Muscle layer of duodenum (tissue), 2 donors: ENCODE measurements around the gene CBLIF.
"Not testable (repeated sequence)": the region's sequence is repeated elsewhere in the genome, so short reads cannot be mapped to it uniquely, and the experiment has no call there.

Source experiments
- H3K27ac ChIP-seq: one replicate; pipeline ENCODE4 v1.7.0; 2013; ENCODE audit warnings: mild to moderate bottlenecking, low read length
- H3K27me3 ChIP-seq: one replicate; pipeline ENCODE4 v1.7.0; 2013; ENCODE audit warnings: low read depth, mild to moderate bottlenecking, control low read depth, low read length
- H3K36me3 ChIP-seq, 2 donors: one replicate each; pipeline ENCODE4 v1.7.0; 2013; ENCODE audit warnings: low read length in 2 of 2, control low read depth in 1 of 2, mild to moderate bottlenecking in 1 of 2; ENCODE audit not compliant: insufficient read depth in 2 of 2, control insufficient read depth in 1 of 2
- H3K4me1 ChIP-seq, 2 donors: one replicate each; pipeline ENCODE4 v1.7.0; 2013; ENCODE audit warnings: low read length in 2 of 2, mild to moderate bottlenecking in 2 of 2, control low read depth in 1 of 2, moderate library complexity in 1 of 2; ENCODE audit not compliant: insufficient read depth in 2 of 2, control insufficient read depth in 1 of 2
- H3K4me3 ChIP-seq, 2 donors: one replicate each; pipeline ENCODE4 v1.7.0; 2013; ENCODE audit warnings: low read length in 2 of 2, low read depth in 1 of 2, mild to moderate bottlenecking in 1 of 2
- H3K9me3 ChIP-seq, 2 donors: one replicate each; pipeline ENCODE4 v1.7.0; 2013; ENCODE audit warnings: low read length in 2 of 2, control low read depth in 1 of 2, mild to moderate bottlenecking in 1 of 2; ENCODE audit not compliant: control insufficient read depth in 1 of 2
- donor health status: healthy.

CBLIF gene

GRCh38 chr11:59846556-59846955 is 1.3 kb upstream of the CBLIF start:
- Histone ChIP-seq H3K4me3 (no peak overlapping the region), H3K27ac (no peak overlapping the region), H3K9me3 (no peaks in the 10 kb centered on the region), H3K36me3 (no peaks in the 10 kb centered on the region), H3K4me1 (no peaks in the 10 kb centered on the region), H3K27me3 (no peaks in the 10 kb centered on the region)

GRCh38 chr11:59842316-59842715 is 3.0 kb downstream of the CBLIF start:
- Histone ChIP-seq H3K36me3 (no peaks in the 10 kb centered on the region), H3K27ac (no peak overlapping the region), H3K9me3 (no peaks in the 10 kb centered on the region), H3K4me1 (no peaks in the 10 kb centered on the region), H3K4me3 (no peak overlapping the region), H3K27me3 (no peaks in the 10 kb centered on the region)

GRCh38 chr11:59841514-59841913 is 3.8 kb downstream of the CBLIF start:
- Histone ChIP-seq H3K36me3 (no peaks in the 10 kb centered on the region), H3K27me3 (no peaks in the 10 kb centered on the region), H3K4me3 (no peak overlapping the region), H3K4me1 (no peaks in the 10 kb centered on the region), H3K27ac (no peak overlapping the region), H3K9me3 (no peaks in the 10 kb centered on the region)

- Histone ChIP-seq H3K36me3 (no peaks in the 10 kb centered on the region), H3K9me3 (no peaks in the 10 kb centered on the region), H3K4me1 (no peaks in the 10 kb centered on the region), H3K27ac (no peak overlapping the region), H3K4me3 (no peak overlapping the region), H3K27me3 (no peaks in the 10 kb centered on the region)
These were observed 5.7 kb downstream of the CBLIF start for GRCh38 chr11:59839615-59840014.

GRCh38 chr11:59833602-59834001 is 11.7 kb downstream of the CBLIF start:
- Histone ChIP-seq H3K36me3 (no peaks in the 10 kb centered on the region), H3K9me3 (no peaks in the 10 kb centered on the region), H3K4me3 (no peak overlapping the region), H3K4me1 (no peaks in the 10 kb centered on the region), H3K27ac (no peak overlapping the region), H3K27me3 (no peaks in the 10 kb centered on the region)

- no peak overlapping the region for H3K4me3 ChIP-seq
- H3K36me3 ChIP-seq, result no peaks in the 10 kb centered on the region
- H3K27me3 ChIP-seq, result no peaks in the 10 kb centered on the region
- no peaks in the 10 kb centered on the region for H3K9me3 ChIP-seq
- H3K27ac ChIP-seq, result no peak overlapping the region
- no peaks in the 10 kb centered on the region for H3K4me1 ChIP-seq
These were observed 15.9 kb downstream of the CBLIF start for GRCh38 chr11:59829358-59829757.

- no peaks in the 10 kb centered on the region for H3K36me3 ChIP-seq
- H3K27me3 ChIP-seq, result no peaks in the 10 kb centered on the region
- H3K4me1 ChIP-seq, result peaks cover 5 to 8% of the 10 kb centered on the region in 2 donors
- no peaks in the 10 kb centered on the region for H3K9me3 ChIP-seq
- H3K27ac ChIP-seq, result no peak overlapping the region
- H3K4me3 ChIP-seq, result peak overlapping the region in 1 of 2 donors; percentile 12
These were observed 22.2 kb downstream of the CBLIF start for GRCh38 chr11:59822989-59823566.

GRCh38 chr11:59818572-59818971 is 26.7 kb downstream of the CBLIF start:
- H3K4me1 ChIP-seq, result peaks cover 5 to 8% of the 10 kb centered on the region in 2 donors
- H3K4me3 ChIP-seq, result no peak overlapping the region
- H3K27me3 ChIP-seq, result no peaks in the 10 kb centered on the region
- H3K27ac ChIP-seq, result no peak overlapping the region
- H3K36me3 ChIP-seq, result no peaks in the 10 kb centered on the region
- no peaks in the 10 kb centered on the region for H3K9me3 ChIP-seq

GRCh38 chr11:59816434-59816833 is 28.9 kb downstream of the CBLIF start:
- not testable (repeated sequence) for H3K36me3 ChIP-seq, H3K9me3 ChIP-seq, H3K4me1 ChIP-seq, H3K4me3 ChIP-seq, H3K27ac ChIP-seq, H3K27me3 ChIP-seq

GRCh38 chr11:59815754-59816153 is 29.5 kb downstream of the CBLIF start:
- H3K9me3 ChIP-seq, result no peaks in the 10 kb centered on the region
- no peak overlapping the region for H3K27ac ChIP-seq
- no peaks in the 10 kb centered on the region for H3K27me3 ChIP-seq
- H3K4me3 ChIP-seq, result no peak overlapping the region
- no peaks in the 10 kb centered on the region for H3K4me1 ChIP-seq
- H3K36me3 ChIP-seq, result no peaks in the 10 kb centered on the region

- H3K27me3 ChIP-seq, result no peaks in the 10 kb centered on the region
- no peaks in the 10 kb centered on the region for H3K36me3 ChIP-seq
- H3K27ac ChIP-seq, result no peak overlapping the region
- H3K4me1 ChIP-seq, result peaks cover 0 to 9% of the 10 kb centered on the region in 2 donors
- no peak overlapping the region for H3K4me3 ChIP-seq
- no peaks in the 10 kb centered on the region for H3K9me3 ChIP-seq
These were observed 31.3 kb downstream of the CBLIF start for GRCh38 chr11:59814021-59814420.

GRCh38 chr11:59813364-59813763 is 31.9 kb downstream of the CBLIF start:
- H3K9me3 ChIP-seq, result no peaks in the 10 kb centered on the region
- no peaks in the 10 kb centered on the region for H3K27me3 ChIP-seq
- H3K36me3 ChIP-seq, result peaks cover 4 to 6% of the 10 kb centered on the region in 2 donors
- H3K27ac ChIP-seq, result no peak overlapping the region
- H3K4me3 ChIP-seq, result no peak overlapping the region
- peaks cover 0 to 9% of the 10 kb centered on the region in 2 donors for H3K4me1 ChIP-seq
